ENCODE measurements around the gene GH1.
"Not testable (repeated sequence)": the region's sequence is repeated elsewhere in the genome, so short reads cannot be mapped to it uniquely, and the experiment has no call there.

GH1 gene

GRCh38 chr17:63918789-63919305, at the start of gene GH1:
TSS of gene GH1 (minus strand) at chr17:63918839. CDS start at chr17:63918776, 63 bp downstream.
- not testable (repeated sequence) for DNase-seq

GRCh38 chr17:63967953-63968352, 49.3 kb upstream of the GH1 start:
- DNase-seq, result no peak

GRCh38 chr17:63966646-63967264, 48.1 kb upstream of the GH1 start:
- no peak for DNase-seq

GRCh38 chr17:63963123-63963522, 44.5 kb upstream of the GH1 start:
- DNase-seq, result no peak

DNA sequence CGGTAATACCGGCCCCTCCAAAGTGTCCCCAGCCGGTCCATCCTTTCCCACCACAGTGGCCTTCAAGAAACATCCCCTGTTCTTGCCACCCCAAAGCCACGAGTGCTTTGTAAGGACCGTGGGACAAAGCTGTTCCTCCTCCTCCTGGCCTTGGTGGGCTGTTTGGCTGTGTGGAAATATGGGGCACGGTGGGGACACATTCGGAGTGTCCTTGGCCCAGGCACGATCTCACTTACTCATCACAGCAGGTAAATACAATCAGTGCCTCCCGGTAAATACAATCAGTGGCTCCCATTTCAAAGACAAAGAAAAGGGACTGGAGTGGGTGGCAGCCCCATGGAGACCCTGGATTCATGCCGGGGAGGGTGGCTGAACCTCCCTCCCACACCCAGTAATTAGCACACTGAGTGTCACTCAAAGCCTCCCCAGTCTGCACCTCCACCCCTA, 43.7 kb upstream of the GH1 start:
- no peak for DNase-seq

GRCh38 chr17:63961355-63962212, 42.9 kb upstream of the GH1 start:
- DNase-seq, result no peak

- DNase-seq, result no peak
Observed at GRCh38 chr17:63960430-63960829, 41.8 kb upstream of the GH1 start.

DNA sequence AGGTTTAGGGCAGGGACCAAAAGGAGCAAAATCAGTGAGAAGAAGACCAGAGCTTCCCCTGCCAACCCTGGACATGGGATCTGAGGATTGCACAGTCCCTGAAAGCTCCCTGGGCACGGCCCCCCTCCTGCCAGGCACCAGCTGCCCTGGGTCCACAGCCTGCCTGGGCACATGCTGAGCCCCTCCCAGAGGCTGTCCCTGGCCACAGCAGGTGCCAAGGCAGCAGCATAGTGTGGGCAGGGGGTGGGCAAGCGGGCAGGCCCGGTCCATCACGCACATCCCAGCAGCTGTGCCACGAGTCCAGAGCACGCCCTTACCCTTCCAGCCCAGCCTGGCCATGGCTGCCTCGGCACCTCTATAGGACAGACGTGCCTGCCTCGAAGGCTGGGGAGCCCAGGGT, 41.4 kb upstream of the GH1 start:
- DNase-seq, result no peak

GRCh38 chr17:63956296-63956920, 37.8 kb upstream of the GH1 start:
- DNase-seq, result no peak

DNA sequence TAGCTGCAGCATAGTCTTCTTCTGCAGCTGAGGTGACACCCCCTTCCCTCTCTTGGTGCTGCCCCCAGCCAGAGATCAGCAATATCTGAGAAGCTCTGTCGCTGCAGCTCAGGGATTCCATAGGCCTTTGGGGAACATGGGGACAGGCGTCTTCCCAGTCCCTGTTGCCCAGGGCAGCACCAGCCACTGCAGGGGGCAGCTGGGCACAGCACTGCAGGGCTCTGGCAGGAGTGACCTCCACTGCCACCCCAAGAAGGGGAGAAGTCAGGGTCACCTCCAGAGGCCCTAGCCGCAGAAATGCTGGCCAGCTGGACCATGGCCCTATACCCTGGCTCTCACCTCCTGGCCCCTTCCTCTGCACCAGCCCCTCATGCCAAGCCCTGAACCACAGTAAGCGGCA, 37.2 kb upstream of the GH1 start:
- no peak for DNase-seq

DNA sequence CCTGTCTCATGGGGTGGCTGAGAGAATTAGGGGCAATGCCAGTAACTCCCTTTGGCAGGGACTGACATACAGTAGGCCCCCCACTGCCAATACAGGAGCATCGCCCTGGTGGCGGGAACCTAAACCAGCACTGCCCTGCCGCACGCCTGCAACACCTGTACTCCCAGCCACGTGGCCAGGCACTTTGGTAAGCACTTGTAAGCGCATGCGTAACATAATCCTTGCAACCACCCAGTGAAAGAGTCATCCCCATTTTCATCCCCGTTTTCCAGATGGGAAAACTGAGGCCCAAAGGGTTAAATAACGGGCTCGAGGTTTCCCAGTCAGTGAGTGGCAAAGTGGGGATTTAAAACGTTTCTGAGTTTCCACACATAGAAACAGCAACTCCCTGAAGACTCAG, 36.6 kb upstream of the GH1 start:
- no peak for DNase-seq

DNA sequence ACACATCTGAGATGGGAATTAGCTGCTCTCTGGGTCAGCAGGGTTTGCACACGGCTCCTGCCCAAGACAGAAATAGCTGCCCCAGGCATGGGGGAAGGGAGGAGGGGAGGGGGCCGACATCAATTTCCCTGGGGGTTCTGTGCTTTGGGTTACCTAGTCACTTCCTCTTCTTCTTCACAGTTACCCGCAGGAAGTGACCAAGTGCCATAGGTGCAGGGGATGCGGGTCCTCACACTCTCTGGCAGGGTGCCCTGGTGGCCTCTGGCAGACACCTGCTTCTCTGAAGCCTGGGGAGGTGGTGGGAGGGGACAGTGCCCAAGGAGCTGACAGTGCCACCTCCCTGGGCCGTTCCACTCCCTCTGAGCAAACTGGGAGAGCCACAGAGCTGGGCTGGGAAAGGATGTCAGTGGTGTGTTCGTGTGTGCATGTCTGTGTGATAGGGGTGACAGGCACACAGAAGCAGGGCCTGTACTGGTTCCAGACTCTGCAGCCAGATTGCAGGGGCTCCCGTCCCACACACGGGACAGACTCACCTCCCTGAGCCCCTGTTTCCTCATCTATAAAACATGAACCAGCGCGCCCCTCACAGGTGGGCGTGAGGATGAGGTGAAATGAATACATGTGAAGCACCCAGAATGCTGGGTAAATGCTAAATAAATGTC, 35.9 kb upstream of the GH1 start:
- no peak for DNase-seq

DNA sequence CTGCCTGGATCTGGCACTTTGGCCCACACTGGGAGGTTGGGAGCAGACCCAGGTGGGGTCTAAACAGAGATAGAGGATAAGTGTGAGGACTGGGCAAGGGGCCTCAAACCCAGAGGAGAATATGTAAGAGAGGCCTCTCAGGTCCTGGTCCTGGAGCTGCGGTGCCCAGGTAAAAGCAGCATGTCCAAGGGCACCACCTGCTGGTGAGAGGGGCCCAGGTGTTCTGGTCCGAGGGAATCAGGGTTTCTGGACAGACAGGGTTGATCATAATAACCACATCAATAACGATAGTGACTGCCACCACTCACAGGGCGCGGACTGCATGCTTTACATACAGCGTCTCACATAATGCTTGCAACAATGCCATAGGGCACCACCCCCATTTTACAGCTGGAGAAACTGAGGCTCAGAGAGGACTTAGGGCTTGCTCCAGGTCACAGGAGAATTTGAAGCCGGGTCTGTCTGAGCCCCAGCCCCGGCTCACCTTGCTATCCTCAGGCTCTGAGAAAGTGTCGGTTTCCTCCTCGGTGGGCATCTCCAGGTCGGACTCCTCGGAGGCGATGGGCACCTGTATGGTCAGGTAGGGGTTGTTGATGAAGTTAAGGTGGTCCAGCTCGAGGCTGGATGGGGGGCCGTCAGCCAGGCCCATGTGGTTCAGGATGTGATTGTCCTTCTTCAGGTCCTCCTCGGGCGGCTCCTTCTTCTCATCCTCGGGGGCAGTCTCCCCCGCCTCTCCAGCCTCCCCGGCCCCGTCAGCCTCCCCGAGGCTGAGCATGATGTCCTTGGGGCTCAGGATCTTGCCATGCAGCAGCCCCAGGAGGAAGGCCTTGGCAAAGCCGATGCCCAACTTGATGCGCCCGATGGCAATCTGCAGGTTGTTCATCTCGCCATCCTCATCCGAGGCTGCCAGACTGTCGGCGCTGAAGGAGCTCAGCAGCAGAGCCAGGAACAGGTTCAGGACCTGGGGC, 32.6 kb upstream of the GH1 start:
- DNase-seq, result peak; percentile 67

- DNase-seq, result no peak
Observed at GRCh38 chr17:63949576-63950250, 31.1 kb upstream of the GH1 start.

GRCh38 chr17:63948521-63948920, 29.9 kb upstream of the GH1 start:
- no peak for DNase-seq

DNA sequence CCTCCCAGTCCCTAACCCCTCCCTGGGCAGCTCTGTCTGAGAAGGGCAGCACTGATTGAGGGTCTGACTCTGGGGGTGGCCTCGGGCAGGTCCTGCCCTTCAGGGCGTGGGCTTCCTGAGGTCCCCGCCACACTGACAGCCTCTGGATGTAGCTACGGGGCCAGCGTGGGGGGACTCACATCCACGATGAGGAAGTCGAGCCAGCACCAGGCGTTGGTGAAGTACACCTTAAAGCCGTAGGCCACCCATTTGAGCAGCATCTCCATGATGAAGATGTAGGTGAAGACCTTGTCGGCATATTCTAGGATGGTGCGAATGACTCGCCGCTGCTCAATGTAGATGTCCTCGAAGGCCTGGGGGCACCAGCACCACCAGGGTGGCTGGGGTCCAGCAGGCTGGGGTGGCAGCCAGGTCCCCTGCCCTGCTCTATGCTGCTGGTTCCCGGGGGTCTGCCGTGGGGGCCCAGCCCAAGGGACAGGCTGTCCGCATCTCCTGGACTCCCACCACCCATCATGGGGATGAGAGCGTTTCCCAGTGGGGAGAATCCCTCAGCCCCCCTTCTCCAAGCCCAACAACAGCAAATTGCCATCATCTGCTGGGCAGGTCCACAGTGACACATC, 29.2 kb upstream of the GH1 start:
- no peak for DNase-seq

GRCh38 chr17:63946440-63947363, 28.1 kb upstream of the GH1 start:
- peak; percentile 79 for DNase-seq

- DNase-seq, result no peak
Observed at GRCh38 chr17:63945784-63946439, 27.3 kb upstream of the GH1 start.
